Lower leg skin (tissue), 3 donors: ENCODE data around the gene VPS33B.

Source experiments
- POLR2A ChIP-seq, 2 donors: fragments of 450-650 bp; IDR thresholded peaks; one replicate each; pipeline ENCODE4 v1.6.1; 2016 to 2017; ENCODE audit warnings: antibody characterized with exemption in 2 of 2, mild to moderate bottlenecking in 1 of 2, moderate library complexity in 1 of 2
- TF ChIP-seq, protein P1 (sequence below), 3 donors: fragments of 450-650 bp; IDR thresholded peaks; one replicate each; pipeline ENCODE4 v1.5.1; 2016; ENCODE audit warnings: antibody characterized with exemption in 3 of 3, mild to moderate bottlenecking in 3 of 3, moderate library complexity in 2 of 3

DNA sequence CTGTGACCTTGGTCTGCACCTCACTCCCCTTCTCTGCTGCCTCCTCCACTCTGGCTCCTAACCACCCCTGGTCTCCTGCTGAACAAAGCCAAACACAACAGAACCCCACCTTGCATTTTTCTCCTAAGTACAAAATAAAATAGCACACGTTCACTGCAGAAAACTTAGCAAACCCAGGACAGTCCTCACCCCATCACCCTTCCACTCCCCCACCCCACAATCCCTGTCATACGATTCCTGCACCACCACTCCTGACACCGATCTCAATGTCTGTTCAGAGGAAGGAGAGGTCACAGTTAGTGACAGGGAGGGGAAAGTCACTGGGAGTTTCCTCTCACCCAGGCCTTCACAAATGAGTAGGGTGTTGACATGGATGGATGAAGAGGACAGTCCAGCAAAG lies 4.2 kb downstream of the VPS33B start:
- TF ChIP-seq POLR2A (IDR thresholded peaks at IDR 0.05) = no peak
- TF ChIP-seq, protein P1, sequence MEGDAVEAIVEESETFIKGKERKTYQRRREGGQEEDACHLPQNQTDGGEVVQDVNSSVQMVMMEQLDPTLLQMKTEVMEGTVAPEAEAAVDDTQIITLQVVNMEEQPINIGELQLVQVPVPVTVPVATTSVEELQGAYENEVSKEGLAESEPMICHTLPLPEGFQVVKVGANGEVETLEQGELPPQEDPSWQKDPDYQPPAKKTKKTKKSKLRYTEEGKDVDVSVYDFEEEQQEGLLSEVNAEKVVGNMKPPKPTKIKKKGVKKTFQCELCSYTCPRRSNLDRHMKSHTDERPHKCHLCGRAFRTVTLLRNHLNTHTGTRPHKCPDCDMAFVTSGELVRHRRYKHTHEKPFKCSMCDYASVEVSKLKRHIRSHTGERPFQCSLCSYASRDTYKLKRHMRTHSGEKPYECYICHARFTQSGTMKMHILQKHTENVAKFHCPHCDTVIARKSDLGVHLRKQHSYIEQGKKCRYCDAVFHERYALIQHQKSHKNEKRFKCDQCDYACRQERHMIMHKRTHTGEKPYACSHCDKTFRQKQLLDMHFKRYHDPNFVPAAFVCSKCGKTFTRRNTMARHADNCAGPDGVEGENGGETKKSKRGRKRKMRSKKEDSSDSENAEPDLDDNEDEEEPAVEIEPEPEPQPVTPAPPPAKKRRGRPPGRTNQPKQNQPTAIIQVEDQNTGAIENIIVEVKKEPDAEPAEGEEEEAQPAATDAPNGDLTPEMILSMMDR (IDR thresholded peaks at IDR 0.05) = no peak
